ENCODE measurements around the gene ITGA2. TPM values are rescaled to one million over a fixed set of nuclear protein-coding genes. Genes with fewer than 3 reads are reported as not detected.

ITGA2 gene
- total and polyA plus RNA-seq, 2 donors (not counting 1 experiment from before 2014, with no cell fraction given): not detected

GRCh38 chr5:52943808-52944207, 45.3 kb upstream of the ITGA2 start:
- peak; percentile 2 for DNase-seq

GRCh38 chr5:52945040-52945439, 44.1 kb upstream of the ITGA2 start:
- Histone ChIP-seq H2AFZ (ENCODE audit: insufficient read depth, low read depth, low read length, poor library complexity, severe bottlenecking) (peak overlapping the region; percentile 34), H3K27ac (ENCODE audit: low read length in 2 of 2) (no peak overlapping the region), H3K9ac (ENCODE audit: low read length) (peak overlapping the region; percentile 16), H3K27me3 (replicated peaks in 1 of 4; ENCODE audit: control extremely low read depth in 1 of 4, control insufficient read depth in 3 of 4, insufficient read depth in 4 of 4, low read length in 3 of 4) (peaks cover 0 to 5% (median 0%) of the 10 kb centered on the region in 4 experiments), H3K4me2 (replicated peaks; ENCODE audit: low read depth, low read length, poor library complexity, severe bottlenecking) (peak overlapping the region; percentile 38), H3K79me2 (ENCODE audit: control insufficient read depth, insufficient read depth, low read length) (no peaks in the 10 kb centered on the region), H3K4me1 (ENCODE audit: control insufficient read depth in 2 of 2, insufficient read depth in 2 of 2, low read length in 2 of 2) (no peaks in the 10 kb centered on the region), H3K4me3 (ENCODE audit: control extremely low read depth in 1 of 5, extremely low read depth in 1 of 5, insufficient read depth in 1 of 5, low read depth in 2 of 5, low read length in 4 of 5) (peak overlapping the region in 1 of 5 experiments; percentile 16), H3K36me3 (replicated peaks in 1 of 2; ENCODE audit: control extremely low read depth in 1 of 2, control insufficient read depth in 1 of 2, extremely low read depth in 1 of 2, insufficient read depth in 2 of 2, low read length in 1 of 2) (no peaks in the 10 kb centered on the region), H4K20me1 (ENCODE audit: control insufficient read depth, insufficient read depth, low read length, poor library complexity, severe bottlenecking) (no peaks in the 10 kb centered on the region), H3K9me3 (ENCODE audit: control extremely low read depth in 1 of 3, control insufficient read depth in 2 of 3, insufficient read depth in 1 of 3, low read length in 2 of 3) (peaks cover 0 to 6% (median 0%) of the 10 kb centered on the region in 3 donors)
- TF ChIP-seq EZH2 (IDR thresholded peaks at IDR 0.05; ENCODE audit: borderline replicate concordance, insufficient read depth, low read depth, low read length, poor library complexity, severe bottlenecking) (no peak), CTCF (IDR thresholded peaks at IDR 0.05) (no peak)
- peaks cover 10% of the 10 kb centered on the region for H3K27me3 Mint-ChIP-seq
- WGBS (ENCODE audit: insufficient coverage): no CpG with 5 or more reads among the region's 4 CpGs
- intact Hi-C loops (cut with micrococcal nuclease): no loop called here
- ATAC-seq (ENCODE audit: low read depth) (no peak), DNase-seq (no peak)
- H3K4me3 Mint-ChIP-seq: peak overlapping the region; percentile 70
- H3K9me3 Mint-ChIP-seq (ENCODE audit: insufficient read depth): no peaks in the 10 kb centered on the region
- CTCF ChIA-PET: no interaction called here
- POLR2A ChIA-PET: no interaction called here
- H3K4me1 Mint-ChIP-seq: peaks cover 10% of the 10 kb centered on the region
- H3K27ac Mint-ChIP-seq: no peak overlapping the region

More at GRCh38 chr5:52943808-52944207, 45.3 kb upstream of the ITGA2 start:
- CTCF ChIA-PET: no interaction called here
- Mint-ChIP-seq H3K27me3 (peaks cover 10% of the 10 kb centered on the region), H3K27ac (no peak overlapping the region), H3K4me3 (no peak overlapping the region), H3K9me3 (ENCODE audit: insufficient read depth) (no peaks in the 10 kb centered on the region), H3K4me1 (peaks cover 10% of the 10 kb centered on the region)
- Histone ChIP-seq H3K27ac (ENCODE audit: low read length in 2 of 2) (no peak overlapping the region), H3K4me2 (replicated peaks; ENCODE audit: low read depth, low read length, poor library complexity, severe bottlenecking) (no peak overlapping the region), H3K27me3 (replicated peaks in 1 of 4; ENCODE audit: control extremely low read depth in 1 of 4, control insufficient read depth in 3 of 4, insufficient read depth in 4 of 4, low read length in 3 of 4) (peaks cover 0 to 5% (median 0%) of the 10 kb centered on the region in 4 experiments), H3K36me3 (replicated peaks in 1 of 2; ENCODE audit: control extremely low read depth in 1 of 2, control insufficient read depth in 1 of 2, extremely low read depth in 1 of 2, insufficient read depth in 2 of 2, low read length in 1 of 2) (no peaks in the 10 kb centered on the region), H3K9me3 (ENCODE audit: control extremely low read depth in 1 of 3, control insufficient read depth in 2 of 3, insufficient read depth in 1 of 3, low read length in 2 of 3) (peaks cover 0 to 6% (median 0%) of the 10 kb centered on the region in 3 donors), H3K9ac (ENCODE audit: low read length) (no peak overlapping the region), H3K4me1 (ENCODE audit: control insufficient read depth in 2 of 2, insufficient read depth in 2 of 2, low read length in 2 of 2) (no peaks in the 10 kb centered on the region), H4K20me1 (ENCODE audit: control insufficient read depth, insufficient read depth, low read length, poor library complexity, severe bottlenecking) (no peaks in the 10 kb centered on the region), H3K79me2 (ENCODE audit: control insufficient read depth, insufficient read depth, low read length) (no peaks in the 10 kb centered on the region), H3K4me3 (ENCODE audit: control extremely low read depth in 1 of 5, extremely low read depth in 1 of 5, insufficient read depth in 1 of 5, low read depth in 2 of 5, low read length in 4 of 5) (no peak overlapping the region), H2AFZ (ENCODE audit: insufficient read depth, low read depth, low read length, poor library complexity, severe bottlenecking) (no peak overlapping the region)
- POLR2A ChIA-PET: no interaction called here
- WGBS (ENCODE audit: insufficient coverage): 89% methylated on average over 6 of the region's 7 CpGs
- intact Hi-C loops (cut with micrococcal nuclease): no loop called here
- ATAC-seq (ENCODE audit: low read depth): no peak
- no peak for TF ChIP-seq EZH2 (IDR thresholded peaks at IDR 0.05; ENCODE audit: borderline replicate concordance, insufficient read depth, low read depth, low read length, poor library complexity, severe bottlenecking)
- no peak for TF ChIP-seq CTCF (IDR thresholded peaks at IDR 0.05)

Data from B cell (primary cell).